Psoas muscle (tissue), 8 donors: Measurements from ENCODE around the gene IFITM1. TPM values are rescaled to one million over a fixed set of nuclear protein-coding genes. Genes with fewer than 3 reads are reported as not detected.
"Not testable (repeated sequence)": the region's sequence is repeated elsewhere in the genome, so short reads cannot be mapped to it uniquely, and the experiment has no call there.

Source experiments
- ATAC-seq, 4 donors: fragments of 200-7000 bp; cut with Tn5 transposase; one replicate each; pipeline ENCODE4 v1.9.1; 2020; ENCODE audit warnings: moderate library complexity in 3 of 4, mild to moderate bottlenecking in 2 of 4
- DNase-seq, 2 donors: peaks; one replicate each; pipeline ENCODE4 v3.0.0-alpha.2; 2020
- H3K27ac ChIP-seq: fragments of 200-600 bp; one replicate; pipeline ENCODE4 v1.8.0; 2022
- H3K27me3 ChIP-seq, 3 donors: fragments of 200-600 bp in 1 of 3; one replicate each; pipeline versions ENCODE4 v1.6.1 to v1.8.0; 2013 to 2022; ENCODE audit warnings: low read length in 2 of 3, mild to moderate bottlenecking in 2 of 3, moderate library complexity in 1 of 3; ENCODE audit not compliant: insufficient read depth in 3 of 3
- H3K36me3 ChIP-seq, 2 donors: fragments of 200-600 bp in 1 of 2; one replicate each; pipeline versions ENCODE4 v1.6.1 to v1.8.0; 2013 to 2022; ENCODE audit warnings: low read depth in 1 of 2, mild to moderate bottlenecking in 1 of 2, moderate library complexity in 1 of 2; ENCODE audit not compliant: insufficient read depth in 1 of 2
- H3K4me1 ChIP-seq: fragments of 200-600 bp; one replicate; pipeline ENCODE4 v1.8.0; 2022
- H3K4me3 ChIP-seq: fragments of 200-600 bp; one replicate; pipeline ENCODE4 v1.8.0; 2022; ENCODE audit warnings: mild to moderate bottlenecking
- H3K9me3 ChIP-seq: fragments of 200-600 bp; one replicate; pipeline ENCODE4 v1.8.0; 2022
- WGBS, 3 donors: extraction: QIAGEN DNeasy Blood & Tissue Kit; methylation state at CpG; one replicate each; pipeline versions ENCODE4 v1.1.6 to v1.1.7; 2013; 5-methylcytosine and 5-hydroxymethylcytosine counted together
- intact Hi-C, 2 donors: fragments of 100-400 bp; cut with DNase I; formaldehyde crosslinking; loops; one replicate each; pipeline versions ENCODE4 v1.11.0 to v1.14.2; 2022
- polyA plus RNA-seq, 3 donors: library from polyadenylated mRNA; stranded (reverse); fragments of 200-250 nt; gene quantifications; one replicate each; pipeline ENCODE4 v1.2.3, GENCODE V29; 2013
- total RNA-seq, 4 donors: library from RNA; stranded (reverse); fragmentation: NEBNext Ultra II Directional in 2 of 4; extraction: Animal tissue kit (Norgen Biotek cat#: 25700) in 2 of 4; gene quantifications; one replicate each; pipeline versions ENCODE4 v1.2.1 to v1.2.4, GENCODE V29; 2021 to 2023
- TF ChIP-seq, protein P1 (sequence below): fragments of 200-600 bp; IDR thresholded peaks from one replicate; pipeline ENCODE4 v1.8.0; 2022; ENCODE audit warnings: antibody characterized with exemption
- donor health status: healthy with polysubstance abuse.
- donor health status: DM: no; HTN: no; CAD: no; lungs with moderate emphysema.
- donor health status: Bipolar disorder and iron deficiency.
- donor health status: healthy.
- donor health status: DM: yes; HTN: yes; CAD: no.
- donor health status: DM: no; HTN: no; CAD: no.
- donor health status: DM: no; HTN: no; CAD: no.
- donor health status: DM: yes; HTN: yes; CAD: no.

The IFITM1 gene
- total and polyA plus RNA-seq, 7 donors = 39.7 to 107 (median 69.7) TPM

- peak overlapping the region; percentile 76 for H3K27ac ChIP-seq
- TF ChIP-seq, protein P1, sequence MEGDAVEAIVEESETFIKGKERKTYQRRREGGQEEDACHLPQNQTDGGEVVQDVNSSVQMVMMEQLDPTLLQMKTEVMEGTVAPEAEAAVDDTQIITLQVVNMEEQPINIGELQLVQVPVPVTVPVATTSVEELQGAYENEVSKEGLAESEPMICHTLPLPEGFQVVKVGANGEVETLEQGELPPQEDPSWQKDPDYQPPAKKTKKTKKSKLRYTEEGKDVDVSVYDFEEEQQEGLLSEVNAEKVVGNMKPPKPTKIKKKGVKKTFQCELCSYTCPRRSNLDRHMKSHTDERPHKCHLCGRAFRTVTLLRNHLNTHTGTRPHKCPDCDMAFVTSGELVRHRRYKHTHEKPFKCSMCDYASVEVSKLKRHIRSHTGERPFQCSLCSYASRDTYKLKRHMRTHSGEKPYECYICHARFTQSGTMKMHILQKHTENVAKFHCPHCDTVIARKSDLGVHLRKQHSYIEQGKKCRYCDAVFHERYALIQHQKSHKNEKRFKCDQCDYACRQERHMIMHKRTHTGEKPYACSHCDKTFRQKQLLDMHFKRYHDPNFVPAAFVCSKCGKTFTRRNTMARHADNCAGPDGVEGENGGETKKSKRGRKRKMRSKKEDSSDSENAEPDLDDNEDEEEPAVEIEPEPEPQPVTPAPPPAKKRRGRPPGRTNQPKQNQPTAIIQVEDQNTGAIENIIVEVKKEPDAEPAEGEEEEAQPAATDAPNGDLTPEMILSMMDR = no peak
- peaks cover 13% of the 10 kb centered on the region for H3K4me1 ChIP-seq
- ATAC-seq (peak; percentile 55 to 85 (median 84)), DNase-seq (peak; percentile 81 to 90)
- no peaks in the 10 kb centered on the region for H3K36me3 ChIP-seq
- no peaks in the 10 kb centered on the region for H3K9me3 ChIP-seq
- peaks cover 0 to 6% (median 3%) of the 10 kb centered on the region in 3 donors for H3K27me3 ChIP-seq
- intact Hi-C loops = no loop called here
- WGBS, 3 donors = 24 to 26% (median 24%) methylated on average over 17 to 19 of the region's 19 CpGs
- peak overlapping the region; percentile 36 for H3K4me3 ChIP-seq
These were observed 13.2 kb downstream of the IFITM1 start for GRCh38 chr11:326842-327580.

GRCh38 chr11:327581-327923 is 13.7 kb downstream of the IFITM1 start:
- Histone ChIP-seq H3K27me3 (peaks cover 0 to 6% (median 3%) of the 10 kb centered on the region in 3 donors), H3K4me3 (peak overlapping the region; percentile 36), H3K9me3 (no peaks in the 10 kb centered on the region), H3K4me1 (peaks cover 13% of the 10 kb centered on the region), H3K36me3 (no peaks in the 10 kb centered on the region), H3K27ac (peak overlapping the region; percentile 76)
- TF ChIP-seq, protein P1 = no peak
- ATAC-seq (no peak), DNase-seq (no peak)
- WGBS, 3 donors = 92 to 94% (median 93%) methylated on average over 3 of the region's 3 CpGs
- intact Hi-C loops = no loop called here

DNA sequence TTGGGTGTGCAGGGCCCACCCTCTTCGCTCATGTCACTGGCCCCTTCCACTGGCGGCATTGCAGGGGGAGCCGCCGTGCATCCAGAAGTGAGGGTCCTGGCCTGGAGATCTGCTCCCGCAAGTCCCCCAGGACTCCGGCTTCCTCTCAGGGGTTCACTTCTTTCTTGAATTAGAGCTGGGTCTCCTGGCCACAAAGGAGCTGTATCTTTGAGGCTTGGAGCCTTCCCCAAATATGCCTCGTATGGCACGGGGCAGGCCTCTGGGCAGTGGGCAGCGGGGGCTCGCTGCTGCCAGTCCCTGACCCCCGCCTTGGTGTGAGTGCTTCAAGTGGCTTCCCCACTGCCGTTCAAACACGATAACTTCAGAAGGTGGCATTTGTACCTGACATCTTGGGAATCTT is 14.2 kb downstream of the IFITM1 start:
- Histone ChIP-seq H3K9me3 (no peaks in the 10 kb centered on the region), H3K4me1 (peaks cover 13% of the 10 kb centered on the region), H3K27me3 (peaks cover 0 to 6% (median 3%) of the 10 kb centered on the region in 3 donors), H3K27ac (no peak overlapping the region), H3K4me3 (no peak overlapping the region), H3K36me3 (no peaks in the 10 kb centered on the region)
- DNase-seq = no peak
- no peak for ATAC-seq
- TF ChIP-seq, protein P1 = no peak
- intact Hi-C loops = no loop called here
- WGBS, 3 donors = 94 to 97% (median 94%) methylated on average over 13 of the region's 13 CpGs

- H3K36me3 ChIP-seq, H3K9me3 ChIP-seq, H3K27ac ChIP-seq, H3K4me3 ChIP-seq, DNase-seq, H3K27me3 ChIP-seq, intact Hi-C loops, ATAC-seq: not testable (repeated sequence)
- 92 to 95% (median 94%) methylated on average over 15 of the region's 15 CpGs for WGBS, 3 donors
- peaks cover 13% of the 10 kb centered on the region for H3K4me1 ChIP-seq
These were observed 14.8 kb downstream of the IFITM1 start for GRCh38 chr11:328516-329100.

GRCh38 chr11:329886-330253 is 16.0 kb downstream of the IFITM1 start:
- TF ChIP-seq, protein P1 = no peak
- Histone ChIP-seq H3K27me3 (peaks cover 0 to 13% (median 6%) of the 10 kb centered on the region in 3 donors), H3K4me3 (no peak overlapping the region), H3K36me3 (no peaks in the 10 kb centered on the region), H3K9me3 (no peaks in the 10 kb centered on the region), H3K4me1 (peaks cover 13% of the 10 kb centered on the region), H3K27ac (no peak overlapping the region)
- intact Hi-C loops = no loop called here
- DNase-seq = no peak
- 89 to 93% (median 93%) methylated on average over 2 of the region's 2 CpGs for WGBS, 3 donors
- ATAC-seq = no peak
